Fibroblast of pulmonary artery (primary cell): ENCODE results near the gene SMC1B.

Experiments used
- DNase-seq: peaks from one replicate; pipeline ENCODE4 v3.0.0-alpha.2; 2010; ENCODE audit warnings: low read depth
- H3K4me3 ChIP-seq: replicated peaks from 2 replicates; pipeline ENCODE4 v1.5.1; 2011; ENCODE audit warnings: low read depth, mild to moderate bottlenecking, control low read depth, low read length, moderate library complexity
- CTCF ChIP-seq: IDR thresholded peaks from 2 replicates; pipeline ENCODE4 v1.5.1; 2011; ENCODE audit warnings: mild to moderate bottlenecking, control low read depth, low read length, inconsistent platforms; ENCODE audit errors: missing control alignments

The SMC1B gene

DNA sequence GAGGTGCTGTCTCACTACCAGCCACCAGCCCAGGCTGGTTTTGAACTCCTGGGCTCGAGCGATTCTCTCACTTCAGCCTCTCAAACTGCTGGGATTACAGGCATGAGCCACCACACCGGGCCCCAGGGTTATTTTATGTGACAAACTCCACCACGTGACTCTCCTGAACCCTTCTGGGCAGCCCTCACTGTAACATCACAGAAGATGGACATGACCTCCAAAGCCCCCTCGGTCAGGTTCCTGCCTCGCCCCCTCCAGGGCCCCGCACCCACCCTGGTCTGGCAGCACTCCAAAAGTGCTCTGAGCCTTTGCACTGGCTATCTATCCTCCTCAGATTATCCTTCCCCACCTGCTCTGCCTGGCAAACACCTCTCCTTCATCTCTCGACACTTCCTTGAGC lies 43.4 kb upstream of the SMC1B start:
- no peak overlapping the region for H3K4me3 ChIP-seq
- no peak for TF ChIP-seq CTCF
- no peak for DNase-seq

DNA sequence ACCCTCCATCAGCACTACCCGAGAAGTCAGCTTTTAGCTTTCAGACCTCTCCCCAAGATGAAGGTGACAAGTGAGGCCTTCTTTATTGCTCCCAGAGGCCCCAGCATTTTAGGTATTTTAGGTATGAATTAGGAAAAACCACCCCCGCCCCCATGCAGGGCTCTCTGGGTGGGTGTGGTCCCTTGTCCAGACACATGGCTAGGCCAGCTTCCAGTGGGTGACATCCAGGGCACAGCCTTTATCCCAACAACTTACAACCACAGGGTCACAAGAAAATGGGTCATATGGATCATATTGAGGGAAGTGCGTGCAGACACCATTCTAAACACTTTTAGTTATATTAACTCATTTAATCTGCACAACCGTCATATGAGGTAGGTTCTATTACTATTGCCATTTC lies 42.2 kb upstream of the SMC1B start:
- H3K4me3 ChIP-seq: no peak overlapping the region
- TF ChIP-seq CTCF: no peak
- no peak for DNase-seq

DNA sequence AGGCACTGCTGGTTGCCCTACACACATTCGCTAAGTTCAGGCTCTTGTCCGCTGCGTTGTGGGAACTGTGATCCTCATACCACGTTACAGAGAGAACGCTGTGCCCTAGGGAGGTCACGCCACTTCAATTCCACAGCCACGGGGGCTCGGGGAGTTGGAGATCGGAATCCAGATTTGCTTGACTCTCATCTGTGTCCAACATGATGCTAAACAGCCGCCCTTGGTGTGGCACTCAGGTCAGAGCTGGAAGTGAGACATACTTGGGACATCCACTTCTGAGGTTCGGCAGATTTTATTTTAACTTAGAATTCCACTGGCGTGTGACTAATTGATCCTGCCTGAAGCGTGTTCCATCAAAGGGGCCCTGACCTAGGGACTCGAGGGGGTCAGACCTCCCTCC lies 41.8 kb upstream of the SMC1B start:
- H3K4me3 ChIP-seq: no peak overlapping the region
- no peak for DNase-seq
- no peak for TF ChIP-seq CTCF

- no peak for TF ChIP-seq CTCF
- DNase-seq: no peak
- no peak overlapping the region for H3K4me3 ChIP-seq
Observed at GRCh38 chr22:45454275-45454674, 40.9 kb upstream of the SMC1B start.

DNA sequence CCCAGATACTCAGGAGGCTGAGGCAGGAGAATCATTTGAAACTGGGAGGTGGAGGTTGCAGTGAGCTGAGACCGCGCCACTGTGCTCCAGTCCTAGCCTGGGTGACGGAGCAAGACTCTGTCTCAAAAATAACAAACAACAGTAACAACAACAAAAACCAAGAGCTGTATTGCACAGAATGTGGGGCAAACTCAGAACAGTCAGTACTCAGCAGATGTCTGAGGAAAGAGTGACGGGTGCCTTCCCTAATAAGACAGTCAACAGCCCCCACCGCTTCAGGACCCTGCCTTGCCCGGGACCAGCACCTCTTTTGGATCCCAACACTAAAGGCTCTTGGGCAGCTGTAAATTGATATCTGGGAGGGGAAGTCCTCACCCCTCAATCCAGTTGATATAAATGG lies 40.4 kb upstream of the SMC1B start:
- no peak for DNase-seq
- no peak for TF ChIP-seq CTCF
- H3K4me3 ChIP-seq: no peak overlapping the region

DNA sequence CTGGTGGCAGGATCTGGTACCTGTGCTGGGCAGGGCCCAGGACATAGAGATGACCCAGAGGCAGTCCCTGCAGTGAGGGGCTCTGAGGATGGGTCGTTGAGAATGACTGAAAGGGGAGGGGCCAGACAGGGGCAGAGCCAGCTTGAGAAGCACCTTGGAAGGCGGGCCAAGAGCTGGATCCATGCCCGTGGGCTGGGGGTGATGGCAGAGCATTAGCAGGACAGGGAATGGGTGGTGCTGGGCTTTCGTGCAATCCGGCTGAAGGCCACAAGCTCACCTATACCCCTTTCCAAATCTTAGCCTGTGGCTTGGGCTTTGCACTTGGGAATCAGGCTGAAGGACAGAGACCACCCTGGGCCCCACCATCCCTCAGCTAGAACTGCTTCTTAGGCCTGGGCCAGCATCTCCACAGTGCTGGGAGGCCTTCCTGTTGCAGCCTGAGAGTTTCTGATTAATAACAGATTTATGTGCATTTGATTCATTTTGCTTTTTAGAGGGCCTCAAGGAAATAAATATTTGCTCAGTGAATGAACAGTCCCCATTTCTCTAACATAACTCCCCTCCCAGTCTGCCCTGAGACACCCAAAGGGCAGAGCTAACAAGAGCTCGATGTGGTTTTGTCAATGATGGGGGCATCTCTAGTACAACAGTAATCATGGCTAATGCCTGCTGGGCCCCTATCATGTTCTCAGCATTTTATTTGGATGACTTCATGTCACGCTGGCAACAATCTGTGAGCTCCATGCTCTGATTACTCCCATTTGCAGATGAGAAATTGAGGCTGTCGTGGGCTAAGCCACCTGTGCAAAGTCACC lies 39.4 kb upstream of the SMC1B start:
- TF ChIP-seq CTCF: no peak
- DNase-seq: no peak
- H3K4me3 ChIP-seq: no peak overlapping the region

GRCh38 chr22:45451972-45452371 lies 38.6 kb upstream of the SMC1B start:
- TF ChIP-seq CTCF: no peak
- no peak for DNase-seq
- no peak overlapping the region for H3K4me3 ChIP-seq
